ENCODE measurements around the gene HERPUD2.

DNA sequence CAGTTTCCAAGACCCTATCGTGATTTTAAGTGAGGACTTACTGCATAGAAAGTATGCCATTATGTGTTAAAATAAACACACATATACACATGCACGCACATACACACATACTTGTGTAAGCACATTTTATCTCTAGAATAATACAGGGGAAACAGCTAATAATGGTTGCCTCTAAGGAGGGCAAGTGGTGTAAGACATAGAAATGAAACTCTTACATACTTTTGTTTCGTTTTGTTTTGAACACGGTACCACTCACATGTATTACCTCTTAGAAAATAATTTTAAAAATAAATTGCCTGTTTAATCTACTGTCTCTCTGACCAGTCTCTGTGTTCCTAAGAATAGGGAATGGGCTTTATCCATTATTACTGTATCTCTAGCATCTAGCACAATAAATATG is 49.2 kb downstream of the HERPUD2 start:
- TF ChIP-seq, protein P1, sequence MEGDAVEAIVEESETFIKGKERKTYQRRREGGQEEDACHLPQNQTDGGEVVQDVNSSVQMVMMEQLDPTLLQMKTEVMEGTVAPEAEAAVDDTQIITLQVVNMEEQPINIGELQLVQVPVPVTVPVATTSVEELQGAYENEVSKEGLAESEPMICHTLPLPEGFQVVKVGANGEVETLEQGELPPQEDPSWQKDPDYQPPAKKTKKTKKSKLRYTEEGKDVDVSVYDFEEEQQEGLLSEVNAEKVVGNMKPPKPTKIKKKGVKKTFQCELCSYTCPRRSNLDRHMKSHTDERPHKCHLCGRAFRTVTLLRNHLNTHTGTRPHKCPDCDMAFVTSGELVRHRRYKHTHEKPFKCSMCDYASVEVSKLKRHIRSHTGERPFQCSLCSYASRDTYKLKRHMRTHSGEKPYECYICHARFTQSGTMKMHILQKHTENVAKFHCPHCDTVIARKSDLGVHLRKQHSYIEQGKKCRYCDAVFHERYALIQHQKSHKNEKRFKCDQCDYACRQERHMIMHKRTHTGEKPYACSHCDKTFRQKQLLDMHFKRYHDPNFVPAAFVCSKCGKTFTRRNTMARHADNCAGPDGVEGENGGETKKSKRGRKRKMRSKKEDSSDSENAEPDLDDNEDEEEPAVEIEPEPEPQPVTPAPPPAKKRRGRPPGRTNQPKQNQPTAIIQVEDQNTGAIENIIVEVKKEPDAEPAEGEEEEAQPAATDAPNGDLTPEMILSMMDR (IDR thresholded peaks at IDR 0.05; ENCODE audit: insufficient read depth, low read length, poor library complexity, severe bottlenecking), result no peak
- TF ChIP-seq EZH2phosphoT487 (conservative IDR thresholded peaks at IDR 0.05; ENCODE audit: low read length), result no peak
